Loucy (cell line): ENCODE results near the gene VPS51.

Source experiments
- H2AFZ ChIP-seq: fragments of 200-600 bp; sonication (generic); 2 replicates; pipeline ENCODE4 v1.6.0; 2016; ENCODE audit warnings: antibody characterized with exemption, mild to moderate bottlenecking, low read length, moderate library complexity
- H3F3A ChIP-seq: fragments of 200-600 bp; 2 replicates; pipeline ENCODE4 v1.6.0; 2016; ENCODE audit warnings: antibody characterized with exemption, low read depth, mild to moderate bottlenecking
- H3K27me3 ChIP-seq: fragments of 200-600 bp; sonication (generic); 2 replicates; pipeline ENCODE4 v1.6.1; 2014; ENCODE audit warnings: low read length, mild to moderate bottlenecking; ENCODE audit not compliant: insufficient read depth, poor library complexity, severe bottlenecking
- H3K36me3 ChIP-seq: fragments of 200-600 bp; sonication (generic); 2 replicates; pipeline ENCODE4 v1.6.1; 2016; ENCODE audit warnings: low read length; ENCODE audit not compliant: insufficient read depth
- H3K4me1 ChIP-seq: fragments of 200-600 bp; sonication (generic); 2 replicates; pipeline ENCODE4 v1.5.1; 2014; ENCODE audit warnings: low read length, mild to moderate bottlenecking; ENCODE audit not compliant: insufficient read depth, poor library complexity, severe bottlenecking
- H3K4me2 ChIP-seq: fragments of 200-600 bp; sonication (generic); 2 replicates; pipeline ENCODE4 v1.6.0; 2014; ENCODE audit warnings: antibody characterized with exemption, low read length, low read depth, mild to moderate bottlenecking; ENCODE audit not compliant: poor library complexity, severe bottlenecking
- H3K4me3 ChIP-seq: fragments of 200-600 bp; sonication (generic); 2 replicates; pipeline ENCODE4 v1.5.1; 2014; ENCODE audit warnings: low read length, mild to moderate bottlenecking, mixed read lengths; ENCODE audit not compliant: poor library complexity, severe bottlenecking
- H3K79me2 ChIP-seq: fragments of 200-600 bp; sonication (generic); 2 replicates; pipeline ENCODE4 v1.6.1; 2014; ENCODE audit warnings: low read length; ENCODE audit not compliant: insufficient read depth
- H3K9ac ChIP-seq: fragments of 200-600 bp; sonication (generic); 2 replicates; pipeline ENCODE4 v1.6.0; 2014; ENCODE audit warnings: mild to moderate bottlenecking, low read depth, low read length, moderate library complexity; ENCODE audit not compliant: poor library complexity, severe bottlenecking
- H3K9me2 ChIP-seq: fragments of 200-600 bp; sonication (generic); replicated peaks from 2 replicates; pipeline ENCODE4 v1.6.1; 2016; ENCODE audit warnings: low read depth, low read length, mixed read lengths
- H3K9me3 ChIP-seq: fragments of 200-600 bp; sonication (generic); 2 replicates; pipeline ENCODE4 v1.6.1; 2014; ENCODE audit warnings: mild to moderate bottlenecking, antibody characterized with exemption, low read length, low read depth; ENCODE audit not compliant: insufficient read depth
- H4K20me1 ChIP-seq: fragments of 200-600 bp; sonication (generic); 2 replicates; pipeline ENCODE4 v1.6.0; 2014; ENCODE audit warnings: antibody characterized with exemption, low read length, mild to moderate bottlenecking; ENCODE audit not compliant: insufficient read depth, poor library complexity, severe bottlenecking
- CTCF ChIP-seq: fragments of 200-600 bp; sonication (generic); conservative IDR thresholded peaks from 2 replicates; pipeline ENCODE4 v1.5.1; 2014; ENCODE audit warnings: mild to moderate bottlenecking, antibody characterized with exemption, low read length
- EZH2phosphoT487 ChIP-seq: fragments of 200-600 bp; IDR thresholded peaks from 2 replicates; pipeline ENCODE4 v1.6.1; 2018; ENCODE audit warnings: antibody characterized with exemption, mild to moderate bottlenecking, moderate library complexity, borderline replicate concordance

The VPS51 gene

GRCh38 chr11:65150509-65151299, 54.7 kb downstream of the VPS51 start:
- no peak overlapping the region for H3K9ac ChIP-seq
- H3K4me2 ChIP-seq, result no peak overlapping the region

GRCh38 chr11:65151331-65151899, 55.4 kb downstream of the VPS51 start:
- Histone ChIP-seq H3K79me2 (no peaks in the 10 kb centered on the region), H3K9me3 (no peaks in the 10 kb centered on the region), H3K4me2 (no peak overlapping the region), H3K9ac (no peak overlapping the region), H2AFZ (0 out of 2 replicates have a peak overlapping the region, but pooled peaks have one; percentile 68), H3K4me1 (no peaks in the 10 kb centered on the region), H3K36me3 (no peaks in the 10 kb centered on the region), H3K9me2 (no peaks in the 10 kb centered on the region), H4K20me1 (no peaks in the 10 kb centered on the region), H3K4me3 (no peak overlapping the region), H3F3A (no peaks in the 10 kb centered on the region), H3K27me3 (no peaks in the 10 kb centered on the region)
- TF ChIP-seq CTCF (no peak), EZH2phosphoT487 (no peak)

More at GRCh38 chr11:65150509-65151299, 54.7 kb downstream of the VPS51 start:
- Histone ChIP-seq H3K4me1 (no peaks in the 10 kb centered on the region), H4K20me1 (no peaks in the 10 kb centered on the region), H3F3A (no peaks in the 10 kb centered on the region), H3K79me2 (no peaks in the 10 kb centered on the region), H3K9me3 (no peaks in the 10 kb centered on the region), H3K36me3 (no peaks in the 10 kb centered on the region), H2AFZ (no peak overlapping the region), H3K9me2 (no peaks in the 10 kb centered on the region), H3K27me3 (no peaks in the 10 kb centered on the region), H3K4me3 (no peak overlapping the region)
- TF ChIP-seq EZH2phosphoT487, result no peak
- no peak for TF ChIP-seq CTCF

GRCh38 chr11:65152122-65152521, 56.1 kb downstream of the VPS51 start:
- no peaks in the 10 kb centered on the region for H3K9me3 ChIP-seq
- H3K4me3 ChIP-seq, result no peak overlapping the region
- no peaks in the 10 kb centered on the region for H3F3A ChIP-seq
- H3K4me2 ChIP-seq, result no peak overlapping the region
- no peak overlapping the region for H3K9ac ChIP-seq
- no peaks in the 10 kb centered on the region for H3K36me3 ChIP-seq
- H3K27me3 ChIP-seq, result no peaks in the 10 kb centered on the region
- no peaks in the 10 kb centered on the region for H3K79me2 ChIP-seq
- no peak for TF ChIP-seq EZH2phosphoT487
- TF ChIP-seq CTCF, result no peak
- H2AFZ ChIP-seq, result peak overlapping the region; percentile 6; the same call in 1 of the 2 replicates
- no peaks in the 10 kb centered on the region for H3K9me2 ChIP-seq
- no peaks in the 10 kb centered on the region for H4K20me1 ChIP-seq
- H3K4me1 ChIP-seq, result no peaks in the 10 kb centered on the region
